Erythroblast (primary cell): ENCODE results near the gene RNU7-1.

Experiments
- GATA1 ChIP-seq: IDR thresholded peaks from 2 replicates; pipeline ENCODE4 v1.6.1; 2011; ENCODE audit warnings: low read depth, mild to moderate bottlenecking, control low read depth, low read length, moderate library complexity
- POLR2A ChIP-seq: IDR thresholded peaks from 2 replicates; pipeline ENCODE4 v1.6.1; 2011; ENCODE audit warnings: mild to moderate bottlenecking, low read length

- TF ChIP-seq POLR2A = no peak
- no peak for TF ChIP-seq GATA1
These were observed 41.2 kb upstream of the RNU7-1 start for GRCh38 chr12:6902448-6902847.
